Ovary (tissue), 9 donors: Measurements from ENCODE around the gene POMGNT1. TPM values are rescaled to one million over a fixed set of nuclear protein-coding genes. Genes with fewer than 3 reads are reported as not detected.
A peak's percentile ranks its signal among the peaks of the same experiment; 100 is the strongest.

Experiments
- DNase-seq, 5 donors: peaks; one replicate each; pipeline ENCODE4 v3.0.0-alpha.2; 2019 to 2020
- H3K27ac ChIP-seq, 2 donors: fragments of 200-600 bp; one replicate each; pipeline versions ENCODE4 v1.5.1 to v1.8.0; 2019 to 2022
- H3K27me3 ChIP-seq: fragments of 200-600 bp; one replicate; pipeline ENCODE4 v1.8.0; 2022
- H3K36me3 ChIP-seq: fragments of 200-600 bp; sonication (generic); one replicate; pipeline ENCODE4 v1.5.1; 2019
- H3K4me1 ChIP-seq: one replicate; pipeline ENCODE4 v1.8.1; 2013; ENCODE audit warnings: mild to moderate bottlenecking, moderate library complexity; ENCODE audit not compliant: insufficient read depth
- H3K4me3 ChIP-seq: fragments of 200-600 bp; sonication (generic); one replicate; pipeline ENCODE4 v1.5.1; 2017
- H3K9me3 ChIP-seq, 2 donors: fragments of 200-600 bp in 1 of 2; sonication (generic) in 1 of 2; one replicate each; pipeline versions ENCODE4 v1.5.1 to v1.8.1; 2013 to 2019; ENCODE audit warnings: mild to moderate bottlenecking in 1 of 2, moderate library complexity in 1 of 2
- CTCF ChIP-seq, 3 donors: fragments of 450-650 bp in 2 of 3; fragments of 200-600 bp in 1 of 3; IDR thresholded peaks; one replicate each; pipeline versions ENCODE4 v1.5.1 to v1.8.0; 2016 to 2022; ENCODE audit warnings: antibody characterized with exemption in 3 of 3, mild to moderate bottlenecking in 1 of 3
- EP300 ChIP-seq: sonication (generic); formaldehyde crosslinking; IDR thresholded peaks from one replicate; pipeline ENCODE4 v1.6.1; 2017; ENCODE audit warnings: antibody characterized with exemption
- POLR2A ChIP-seq: fragments of 450-650 bp; IDR thresholded peaks from one replicate; pipeline ENCODE4 v1.6.1; 2017; ENCODE audit warnings: antibody characterized with exemption, mild to moderate bottlenecking, moderate library complexity
- WGBS, 3 donors: extraction: QIAGEN DNeasy Blood & Tissue Kit in 1 of 3; methylation state at CpG; one replicate each; pipeline versions ENCODE4 v1.1.5 to v1.1.7; 2013 to 2017; 5-methylcytosine and 5-hydroxymethylcytosine counted together
- intact Hi-C, 4 donors: fragments of 100-400 bp; cut with DNase I; formaldehyde crosslinking; loops; one replicate each; pipeline versions ENCODE4 v1.11.0 to v1.15.1; 2022 to 2023
- polyA plus RNA-seq, 2 donors: library from polyadenylated mRNA; stranded (reverse); fragments of 200-250 nt in 1 of 2; fragments of 350-450 nt in 1 of 2; fragmentation: Illumina TruSeq in 1 of 2; extraction: RNeasy Lipid Tissue Mini Kit (QIAGEN cat#74804) in 1 of 2; gene quantifications; one replicate each; pipeline ENCODE4 v1.2.3, GENCODE V29; 2013 to 2014
- total RNA-seq, 7 donors: library from RNA; depleted of rRNA in 2 of 7; stranded (reverse); fragments of >200 nt in 2 of 7; fragmentation: NEBNext Ultra II Directional in 3 of 7; extraction: Animal tissue kit (Norgen Biotek cat#: 25700) in 3 of 7; gene quantifications; one replicate each; pipeline versions ENCODE4 v1.1.0 to v1.2.4, GENCODE V29; 2016 to 2023
- donor health status: DM: no; HTN: no; CAD: no; lungs with moderate emphysema.
- donor health status: DM: no; HTN: no; CAD: no.
- donor health status: Bipolar disorder and iron deficiency.
- donor health status: DM: yes; HTN: yes; CAD: no.
- donor health status: DM: no; HTN: no; CAD: no.
- donor health status: DM: yes; HTN: yes; CAD: no.

POMGNT1 gene
- total and polyA plus RNA-seq, 9 donors: 19.1 to 49.2 (median 40.2) TPM

GRCh38 chr1:46206399-46206798, 8.2 kb upstream of the POMGNT1 start:
- H3K27me3 ChIP-seq: no peaks in the 10 kb centered on the region
- no peak for DNase-seq
- intact Hi-C loops: no loop called here
- H3K4me3 ChIP-seq: no peak overlapping the region
- H3K36me3 ChIP-seq: no peaks in the 10 kb centered on the region
- no peak overlapping the region for H3K27ac ChIP-seq
- H3K4me1 ChIP-seq: no peaks in the 10 kb centered on the region
- WGBS, 3 donors: 82 to 83% (median 82%) methylated on average over 2 of the region's 2 CpGs
- TF ChIP-seq POLR2A (no peak), CTCF (IDR thresholded peaks at IDR 0.05) (no peak), EP300 (no peak)
- no peaks in the 10 kb centered on the region for H3K9me3 ChIP-seq

- WGBS, 3 donors: 16 to 43% (median 30%) methylated on average over 3 of the region's 3 CpGs
- no peak for TF ChIP-seq EP300
- TF ChIP-seq CTCF (IDR thresholded peaks at IDR 0.05): no peak
- TF ChIP-seq POLR2A: no peak
Observed at GRCh38 chr1:46205791-46206190, 7.6 kb upstream of the POMGNT1 start.

GRCh38 chr1:46205141-46205540, 6.9 kb upstream of the POMGNT1 start:
- no peak for DNase-seq
- intact Hi-C loops: no loop called here
- Histone ChIP-seq H3K4me3 (no peak overlapping the region), H3K4me1 (no peaks in the 10 kb centered on the region), H3K27me3 (no peaks in the 10 kb centered on the region), H3K9me3 (no peaks in the 10 kb centered on the region), H3K27ac (no peak overlapping the region), H3K36me3 (no peaks in the 10 kb centered on the region)
- TF ChIP-seq POLR2A (no peak), EP300 (no peak), CTCF (IDR thresholded peaks at IDR 0.05) (no peak)
- WGBS, 3 donors: 68 to 78% (median 74%) methylated on average over 3 of the region's 3 CpGs

More at GRCh38 chr1:46205791-46206190, 7.6 kb upstream of the POMGNT1 start:
- H3K9me3 ChIP-seq: no peaks in the 10 kb centered on the region
- DNase-seq: no peak
- intact Hi-C loops: no loop called here
- H3K4me3 ChIP-seq: no peak overlapping the region
- no peaks in the 10 kb centered on the region for H3K27me3 ChIP-seq
- H3K4me1 ChIP-seq: no peaks in the 10 kb centered on the region
- no peaks in the 10 kb centered on the region for H3K36me3 ChIP-seq
- H3K27ac ChIP-seq: no peak overlapping the region

- H3K36me3 ChIP-seq: no peaks in the 10 kb centered on the region
- intact Hi-C loops: no loop called here
- H3K27me3 ChIP-seq: no peaks in the 10 kb centered on the region
- peak overlapping the region; percentile 93 for H3K4me3 ChIP-seq
- DNase-seq: no peak
- H3K27ac ChIP-seq: peak overlapping the region; percentile 73 to 79
- TF ChIP-seq EP300 (no peak), POLR2A (no peak), CTCF (IDR thresholded peaks at IDR 0.05) (no peak)
- no peaks in the 10 kb centered on the region for H3K4me1 ChIP-seq
- no peaks in the 10 kb centered on the region for H3K9me3 ChIP-seq
- 29 to 33% (median 30%) methylated on average over 5 of the region's 5 CpGs for WGBS, 3 donors
Observed at GRCh38 chr1:46204406-46204742, 6.1 kb upstream of the POMGNT1 start.
